K562 (cell line): ENCODE results near the gene ADSS1. TPM values are rescaled to one million over a fixed set of nuclear protein-coding genes. Genes with fewer than 3 reads are reported as not detected.

Source experiments
- ATAC-seq: fragments of 200-7000 bp; cut with Tn5 transposase; 3 replicates; pipeline ENCODE4 v1.9.1; 2020; ENCODE audit warnings: moderate library complexity
- BruUV-seq: library from RNA; stranded (reverse); fragments of 400-500 nt; replicated peaks from 2 replicates; lab custom pipeline; 2021; lab: Mats Ljungman, UMichigan
- CTCF ChIA-PET: fragments of 300-600 bp; formaldehyde crosslinking; extraction: SDS; loops from one replicate; lab custom pipeline; 2021; ENCODE audit warnings: low intra/inter-chr PET ratio; lab: Yijun Ruan, JAX
- POLR2A ChIA-PET: fragments of 300-600, 350-650 bp; sonication (Branson Sonifier 250); formaldehyde crosslinking; extraction: SDS; loops from one replicate; lab custom pipeline; 2021; ENCODE audit warnings: antibody characterized with exemption, inconsistent platforms; lab: Yijun Ruan, JAX
- DNase-seq, 4 experiments: peaks; one replicate each; pipeline versions ENCODE4 v3.0.0 to v3.0.0-alpha.2; 2011 to 2018; ENCODE audit warnings: low spot score in 3 of 4, mixed read lengths in 3 of 4; ENCODE audit errors: extremely low read depth in 1 of 4
- FAIRE-seq: peaks from 2 replicates; lab custom pipeline; 2011; peaks lifted over from hg19 to GRCh38; lab: Jason Lieb, UNC
- H2AFZ ChIP-seq: 2 replicates; pipeline ENCODE4 v1.6.0; 2011; ENCODE audit warnings: low read depth, low read length, control low read depth, inconsistent platforms
- H3K27ac ChIP-seq: fragments of 200-600 bp; 3 replicates; pipeline ENCODE4 v1.8.0; 2011; ENCODE audit warnings: low read depth, mild to moderate bottlenecking, control low read depth, inconsistent platforms, low read length, moderate library complexity, mixed read lengths; ENCODE audit errors: extremely low read depth
- H3K27me3 ChIP-seq, 2 experiments: fragments of 300-600 bp in 1 of 2; 2 replicates in 1 of 2; 3 replicates in 1 of 2; pipeline versions ENCODE4 v1.6.0 to v1.8.0; 2011; ENCODE audit warnings: inconsistent platforms in 2 of 2, low read length in 2 of 2, mild to moderate bottlenecking in 1 of 2, mixed read lengths in 1 of 2, moderate library complexity in 1 of 2; ENCODE audit not compliant: control insufficient read depth in 2 of 2, insufficient read depth in 2 of 2
- H3K36me3 ChIP-seq: fragments of 300-600 bp; 3 replicates; pipeline ENCODE4 v1.8.0; 2011; ENCODE audit warnings: mild to moderate bottlenecking, low read length, inconsistent platforms; ENCODE audit not compliant: control insufficient read depth, insufficient read depth
- H3K4me1 ChIP-seq, 2 experiments: fragments of 200-600 bp in 1 of 2; replicated peaks in 1 of 2; 2 replicates in 1 of 2; 3 replicates in 1 of 2; pipeline versions ENCODE4 v1.5.1 to v1.8.0; 2011; ENCODE audit warnings: inconsistent platforms in 2 of 2, low read length in 2 of 2, mild to moderate bottlenecking in 1 of 2, mixed read lengths in 1 of 2, moderate library complexity in 1 of 2; ENCODE audit not compliant: control insufficient read depth in 2 of 2, insufficient read depth in 2 of 2
- H3K4me2 ChIP-seq: 2 replicates; pipeline ENCODE4 v1.6.1; 2011; ENCODE audit warnings: low read length, control low read depth, inconsistent platforms, mixed read lengths; ENCODE audit not compliant: insufficient read depth
- H3K4me3 ChIP-seq: fragments of 200-600 bp; sonication (generic), shearing (Covaris generic); 2 replicates; pipeline ENCODE4 v1.5.1; 2016; ENCODE audit warnings: control low read depth, inconsistent platforms
- H3K79me2 ChIP-seq: fragments of 200-600 bp; 3 replicates; pipeline ENCODE4 v1.8.0; 2011; ENCODE audit warnings: low read length, inconsistent platforms; ENCODE audit not compliant: control insufficient read depth, insufficient read depth
- H3K9ac ChIP-seq, 2 experiments: 2 replicates each; pipeline versions ENCODE4 v1.6.0 to v1.6.1; 2011; ENCODE audit warnings: low read depth in 2 of 2, low read length in 2 of 2, control low read depth in 1 of 2, inconsistent platforms in 1 of 2, mild to moderate bottlenecking in 1 of 2, mixed read lengths in 1 of 2; ENCODE audit not compliant: insufficient read depth in 1 of 2
- H3K9me1 ChIP-seq: one replicate; pipeline ENCODE4 v1.6.0; 2011; ENCODE audit warnings: inconsistent platforms, mild to moderate bottlenecking, low read length, moderate library complexity; ENCODE audit not compliant: control insufficient read depth, insufficient read depth
- H3K9me3 ChIP-seq: replicated peaks from 2 replicates; pipeline ENCODE4 v1.5.1; 2011; ENCODE audit warnings: low read depth, low read length, inconsistent platforms; ENCODE audit not compliant: control insufficient read depth, insufficient read depth
- H4K20me1 ChIP-seq: replicated peaks from 2 replicates; pipeline ENCODE4 v1.6.1; 2011; ENCODE audit warnings: low read length, inconsistent platforms, mixed read lengths; ENCODE audit not compliant: control insufficient read depth, insufficient read depth
- BCL6 ChIP-seq: fragments of 250-450 bp; sonication (Bioruptor Pico); IDR thresholded peaks from 2 replicates; pipeline ENCODE4 v1.4.0; 2020
- CAMTA2 ChIP-seq: fragments of 250-450 bp; sonication (Bioruptor Pico); conservative IDR thresholded peaks from 2 replicates; pipeline ENCODE4 v1.5.1; 2022
- GATAD2B ChIP-seq: fragments of 450-650 bp; IDR thresholded peaks from 2 replicates; pipeline ENCODE4 v1.6.1; 2017; ENCODE audit warnings: mild to moderate bottlenecking, borderline replicate concordance
- KLF16 ChIP-seq: IDR thresholded peaks from 2 replicates; pipeline ENCODE4 v1.6.1; 2016; ENCODE audit warnings: antibody characterized with exemption
- MEF2D ChIP-seq: conservative IDR thresholded peaks from 2 replicates; pipeline ENCODE4 v1.6.1; 2016; ENCODE audit warnings: low read depth, missing genetic modification characterization, missing compliant biosample characterization
- NCOA4 ChIP-seq: fragments of 450-650 bp; IDR thresholded peaks from 2 replicates; pipeline ENCODE4 v1.6.1; 2018; ENCODE audit warnings: mild to moderate bottlenecking; ENCODE audit not compliant: partially characterized antibody
- PHB ChIP-seq: fragments of 250-450 bp; sonication (Bioruptor Pico); IDR thresholded peaks from 2 replicates; pipeline ENCODE4 v1.5.0; 2021
- RBBP5 ChIP-seq: fragments of 200-600 bp; sonication (generic); IDR thresholded peaks from 2 replicates; pipeline ENCODE4 v1.6.1; 2012; ENCODE audit warnings: borderline replicate concordance, mild to moderate bottlenecking, low read length, control low read depth, inconsistent platforms; ENCODE audit not compliant: insufficient read depth, poor library complexity, severe bottlenecking
- SNRNP70 ChIP-seq: fragments of 200-400 bp; formaldehyde crosslinking; optimal IDR thresholded peaks from 2 replicates; pipeline ENCODE3; 2017; ENCODE audit warnings: low read depth, low read length
- ZNF146 ChIP-seq: IDR thresholded peaks from one replicate; pipeline ENCODE4 v1.6.1; 2018; ENCODE audit warnings: missing compliant biosample characterization; ENCODE audit not compliant: unreplicated experiment
- WGBS: fragments of 100-300 bp; shearing (Covaris generic); methylation state at CpG from one replicate; pipeline ENCODE4 v1.1.6; 2016; ENCODE audit warnings: low coverage, mixed read lengths; ENCODE audit not compliant: insufficient coverage; ENCODE audit errors: missing lambda C conversion rate; 5-methylcytosine and 5-hydroxymethylcytosine counted together
- in situ Hi-C: fragments of 300-500 bp; cut with MboI; formaldehyde crosslinking; loops from 4 replicates; pipeline ENCODE4 v1.15.0; 2018; ENCODE audit warnings: inconsistent platforms, mixed read lengths
- intact Hi-C: fragments of 100-400 bp; cut with micrococcal nuclease; formaldehyde crosslinking; loops from 2 replicates; pipeline ENCODE4 v1.14.2; 2022
- polyA plus RNA-seq, 8 experiments: library from polyadenylated mRNA; depleted of rRNA in 4 of 8; stranded (reverse) in 5 of 8; unstranded in 3 of 8; fragments of >200 nt; fragmentation: Nextera tagmentation in 2 of 8; fragmentation: Illumina TruSeq in 1 of 8; extraction: Ambion mirVana in 2 of 8; extraction: Trizol in 1 of 8; gene quantifications; 2 replicates each; pipeline versions ENCODE4 v1.2.1 to v1.2.3, GENCODE V29; 2011 to 2014; ENCODE audit warnings: inconsistent platforms in 1 of 8, missing spikeins in 1 of 8
- total RNA-seq, 7 experiments: library from RNA; depleted of rRNA in 6 of 7; stranded (reverse); fragments of >200 nt in 6 of 7; fragmentation: Illumina TruSeq in 2 of 7; extraction: Trizol in 2 of 7; gene quantifications; 2 replicates each; pipeline versions ENCODE4 v1.2.1 to v1.2.3, GENCODE V29; 2011 to 2021; ENCODE audit warnings: low replicate concordance in 1 of 7

Gene ADSS1
- total and polyA plus RNA-seq, 9 of the 15 experiments (the other 6 are each of a cell fraction or from before 2014, with no cell fraction given): 0.53 to 5.9 (median 3.9) TPM

GRCh38 chr14:104747876-104748275 is 23.8 kb downstream of the ADSS1 start:
- H3K9me1 ChIP-seq: no peaks in the 10 kb centered on the region
- TF ChIP-seq SNRNP70 (no peak), RBBP5 (no peak)
- peak overlapping the region in 1 of 2 experiments; percentile 45; a peak in 1 of 4 replicates for H3K9ac ChIP-seq
- no TSS peak for BruUV-seq
- in situ Hi-C loops (no loop called here), intact Hi-C loops (no loop called here)
- H3K79me2 ChIP-seq: no peaks in the 10 kb centered on the region
- H3K36me3 ChIP-seq: no peaks in the 10 kb centered on the region
- no peaks in the 10 kb centered on the region for H4K20me1 ChIP-seq
- H2AFZ ChIP-seq: no peak overlapping the region
- WGBS: 76% methylated on average over 9 of the region's 9 CpGs
- H3K27me3 ChIP-seq: no peaks in the 10 kb centered on the region
- DNase-seq (no peak), FAIRE-seq (no peak), ATAC-seq (no peak)
- H3K9me3 ChIP-seq: 0 out of 2 replicates have a peak, but pooled peaks cover 4% of the 10 kb centered on the region
- H3K4me2 ChIP-seq: no peak overlapping the region
- H3K4me3 ChIP-seq: no peak overlapping the region
- ChIA-PET POLR2A (interaction anchor here (1.1 kb wide), 1 partner anchor 9 kb away, joined by 4 read pairs; no protein-coding TSS in a partner anchor), CTCF (no interaction called here)
- H3K27ac ChIP-seq: no peak overlapping the region
- peaks cover 0 to 24% of the 10 kb centered on the region in 2 experiments; a peak in 2 of 5 replicates for H3K4me1 ChIP-seq

GRCh38 chr14:104749111-104749649 is 25.2 kb downstream of the ADSS1 start:
- no peak for TF ChIP-seq BCL6 (CRISPR knock-in tag)
- TF ChIP-seq GATAD2B: no peak
- no peak for TF ChIP-seq CAMTA2 (CRISPR knock-in tag)
- TF ChIP-seq KLF16: no peak
- TF ChIP-seq MEF2D (tag): no peak
- no peak for TF ChIP-seq NCOA4
- no peak for TF ChIP-seq PHB (CRISPR knock-in tag)
- TF ChIP-seq ZNF146: no peak
- TF ChIP-seq, all 486 proteins: peak for 0
- H2AFZ ChIP-seq: no peak overlapping the region
- H3K9me1 ChIP-seq: no peaks in the 10 kb centered on the region
- BruUV-seq: no TSS peak
- H3K27me3 ChIP-seq: no peaks in the 10 kb centered on the region
- peaks cover 13% of the 10 kb centered on the region for H3K79me2 ChIP-seq
- DNase-seq (no peak), ATAC-seq (no peak), FAIRE-seq (no peak)
- 32% methylated on average over 8 of the region's 11 CpGs for WGBS
- no peak overlapping the region for H3K27ac ChIP-seq
- no peak overlapping the region for H3K4me3 ChIP-seq
- H3K9me3 ChIP-seq: 0 out of 2 replicates have a peak, but pooled peaks cover 4% of the 10 kb centered on the region
- no peak overlapping the region for H3K4me2 ChIP-seq
- peak overlapping the region in 1 of 2 experiments; percentile 76; a peak in 2 of 4 replicates for H3K9ac ChIP-seq
- intact Hi-C loops: no loop called here
- CTCF ChIA-PET: no interaction called here
- H4K20me1 ChIP-seq: 0 out of 2 replicates have a peak, but pooled peaks cover 4% of the 10 kb centered on the region
- no peaks in the 10 kb centered on the region for H3K36me3 ChIP-seq
- H3K4me1 ChIP-seq: peaks cover 5 to 32% of the 10 kb centered on the region in 2 experiments; a peak in 3 of 5 replicates
- in situ Hi-C loops: no loop called here
- POLR2A ChIA-PET: interaction anchor here (0.6 kb wide), 1 partner anchor 326 kb away, joined by 3 read pairs; no protein-coding TSS in a partner anchor
